C4-2B (cell line): Measurements from ENCODE around the gene NEDD4L.

Experiments
- ZFX ChIP-seq: fragments of 450-650 bp; IDR thresholded peaks from 2 replicates; pipeline ENCODE4 v1.6.1; 2017
- TF ChIP-seq, protein P1 (sequence below): fragments of 450-650 bp; conservative IDR thresholded peaks from 2 replicates; pipeline ENCODE4 v1.5.1; 2017; ENCODE audit warnings: mild to moderate bottlenecking

DNA sequence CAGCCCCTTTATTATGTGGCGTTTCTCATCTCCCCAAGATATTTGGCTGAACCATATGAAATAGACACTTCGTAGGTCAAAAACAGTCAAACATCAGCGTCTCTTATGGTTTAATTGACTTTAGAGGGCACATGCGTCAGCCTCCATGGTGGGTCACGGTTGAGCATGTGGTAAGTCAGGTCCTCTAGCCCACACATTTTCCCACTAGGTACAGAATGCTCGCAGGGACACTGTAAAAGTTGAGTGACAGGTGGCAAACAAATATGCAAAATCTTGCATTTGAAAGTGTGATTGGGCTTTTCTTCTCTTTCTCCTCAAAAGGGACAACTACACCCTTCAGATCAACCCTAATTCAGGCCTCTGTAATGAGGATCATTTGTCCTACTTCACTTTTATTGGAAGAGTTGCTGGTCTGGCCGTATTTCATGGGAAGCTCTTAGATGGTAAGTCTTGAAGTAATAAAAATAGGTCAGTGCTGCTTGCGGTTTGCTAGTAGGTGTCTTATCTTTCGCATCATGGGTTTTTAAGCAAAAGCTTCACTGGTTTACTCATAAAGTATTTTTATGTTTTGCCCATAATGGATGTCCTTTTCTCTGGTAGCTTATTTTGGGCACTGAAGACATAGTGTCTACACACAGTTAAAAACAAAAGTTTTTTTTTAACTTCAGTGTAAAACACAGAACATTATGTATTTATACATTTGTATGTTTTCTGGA lies 323.6 kb downstream of the NEDD4L start:
- TF ChIP-seq, protein P1, sequence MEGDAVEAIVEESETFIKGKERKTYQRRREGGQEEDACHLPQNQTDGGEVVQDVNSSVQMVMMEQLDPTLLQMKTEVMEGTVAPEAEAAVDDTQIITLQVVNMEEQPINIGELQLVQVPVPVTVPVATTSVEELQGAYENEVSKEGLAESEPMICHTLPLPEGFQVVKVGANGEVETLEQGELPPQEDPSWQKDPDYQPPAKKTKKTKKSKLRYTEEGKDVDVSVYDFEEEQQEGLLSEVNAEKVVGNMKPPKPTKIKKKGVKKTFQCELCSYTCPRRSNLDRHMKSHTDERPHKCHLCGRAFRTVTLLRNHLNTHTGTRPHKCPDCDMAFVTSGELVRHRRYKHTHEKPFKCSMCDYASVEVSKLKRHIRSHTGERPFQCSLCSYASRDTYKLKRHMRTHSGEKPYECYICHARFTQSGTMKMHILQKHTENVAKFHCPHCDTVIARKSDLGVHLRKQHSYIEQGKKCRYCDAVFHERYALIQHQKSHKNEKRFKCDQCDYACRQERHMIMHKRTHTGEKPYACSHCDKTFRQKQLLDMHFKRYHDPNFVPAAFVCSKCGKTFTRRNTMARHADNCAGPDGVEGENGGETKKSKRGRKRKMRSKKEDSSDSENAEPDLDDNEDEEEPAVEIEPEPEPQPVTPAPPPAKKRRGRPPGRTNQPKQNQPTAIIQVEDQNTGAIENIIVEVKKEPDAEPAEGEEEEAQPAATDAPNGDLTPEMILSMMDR, result no peak
- no peak for TF ChIP-seq ZFX
